ENCODE results near the gene WDR33.

Gene WDR33

GRCh38 chr2:127662937-127663565 is 147.9 kb downstream of the WDR33 start:
- Histone ChIP-seq H3K4me1 (ENCODE audit: control insufficient read depth, insufficient read depth, low read depth, low read length) (peaks cover 25% of the 10 kb centered on the region), H2BK5ac (ENCODE audit: low read depth, low read length, poor library complexity, severe bottlenecking) (no peak overlapping the region), H4K91ac (ENCODE audit: low read length) (peak overlapping the region; percentile 73), H3K4me2 (ENCODE audit: low read length, poor library complexity, severe bottlenecking) (no peak overlapping the region), H3K4me3 (ENCODE audit: insufficient read depth in 1 of 2, low read depth in 1 of 2, low read length in 2 of 2) (no peak overlapping the region), H3K9me3 (ENCODE audit: control insufficient read depth, low read length) (peaks cover 3% of the 10 kb centered on the region), H2BK12ac (ENCODE audit: low read length in 2 of 2) (peak overlapping the region; percentile 63 to 74), H3K14ac (ENCODE audit: low read length in 2 of 2) (peak overlapping the region in 1 of 2 experiments; percentile 85), H2AFZ (ENCODE audit: low read depth, low read length) (no peak overlapping the region), H2AK5ac (ENCODE audit: low read length, severe bottlenecking) (no peak overlapping the region), H4K8ac (ENCODE audit: low read length) (peak overlapping the region; percentile 78), H3K23ac (ENCODE audit: low read length in 2 of 2) (peak overlapping the region in 1 of 2 experiments; percentile 35), H2BK15ac (ENCODE audit: low read depth, poor library complexity, severe bottlenecking) (peak overlapping the region; percentile 32), H3K27me3 (ENCODE audit: control insufficient read depth in 1 of 2, insufficient read depth in 1 of 2, low read length in 2 of 2) (peaks cover 12 to 32% of the 10 kb centered on the region in 2 experiments), H3K79me1 (replicated peaks; ENCODE audit: low read length, poor library complexity, severe bottlenecking) (peaks cover 14% of the 10 kb centered on the region), H3K4ac (ENCODE audit: low read depth in 1 of 2, low read length in 2 of 2) (peak overlapping the region; percentile 15 to 17), H3K18ac (ENCODE audit: low read depth in 1 of 2, low read length in 2 of 2) (peak overlapping the region; percentile 5 to 76), H3K36me3 (ENCODE audit: control insufficient read depth in 1 of 2, insufficient read depth in 2 of 2, low read depth in 1 of 2, low read length in 2 of 2) (peaks cover 0 to 11% of the 10 kb centered on the region in 2 experiments), H3K27ac (ENCODE audit: low read length, poor library complexity, severe bottlenecking) (no peak overlapping the region), H2BK120ac (ENCODE audit: low read depth, low read length) (no peak overlapping the region), H3K9ac (ENCODE audit: low read length) (no peak overlapping the region)
- DNase-seq: no peak
- 86% methylated on average over 9 of the region's 9 CpGs for WGBS

GRCh38 chr2:127661949-127662510 is 148.9 kb downstream of the WDR33 start:
- no peak overlapping the region for H3K23ac ChIP-seq (ENCODE audit: low read length in 2 of 2)
- H3K9ac ChIP-seq (ENCODE audit: low read length): peak overlapping the region; percentile 45
- peak overlapping the region; percentile 9 to 76 for H2BK12ac ChIP-seq (ENCODE audit: low read length in 2 of 2)
- no peak overlapping the region for H3K4me3 ChIP-seq (ENCODE audit: insufficient read depth in 1 of 2, low read depth in 1 of 2, low read length in 2 of 2)
- H2AFZ ChIP-seq (ENCODE audit: low read depth, low read length): no peak overlapping the region
- peaks cover 12 to 32% of the 10 kb centered on the region in 2 experiments for H3K27me3 ChIP-seq (ENCODE audit: control insufficient read depth in 1 of 2, insufficient read depth in 1 of 2, low read length in 2 of 2)
- H3K18ac ChIP-seq (ENCODE audit: low read depth in 1 of 2, low read length in 2 of 2): peak overlapping the region; percentile 63 to 67
- 65% methylated on average over 9 of the region's 9 CpGs for WGBS
- peak overlapping the region; percentile 12 for H4K8ac ChIP-seq (ENCODE audit: low read length)
- H3K9me3 ChIP-seq (ENCODE audit: control insufficient read depth, low read length): no peaks in the 10 kb centered on the region
- no peak overlapping the region for H2BK120ac ChIP-seq (ENCODE audit: low read depth, low read length)
- no peak overlapping the region for H2AK5ac ChIP-seq (ENCODE audit: low read length, severe bottlenecking)
- DNase-seq: peak; percentile 38
- H3K36me3 ChIP-seq (ENCODE audit: control insufficient read depth in 1 of 2, insufficient read depth in 2 of 2, low read depth in 1 of 2, low read length in 2 of 2): peaks cover 0 to 15% of the 10 kb centered on the region in 2 experiments
- peak overlapping the region in 1 of 2 experiments; percentile 58 for H3K14ac ChIP-seq (ENCODE audit: low read length in 2 of 2)
- H3K27ac ChIP-seq (ENCODE audit: low read length, poor library complexity, severe bottlenecking): no peak overlapping the region
- no peak overlapping the region for H2BK15ac ChIP-seq (ENCODE audit: low read depth, poor library complexity, severe bottlenecking)
- H3K4ac ChIP-seq (ENCODE audit: low read depth in 1 of 2, low read length in 2 of 2): peak overlapping the region; percentile 57 to 70
- H3K4me2 ChIP-seq (ENCODE audit: low read length, poor library complexity, severe bottlenecking): no peak overlapping the region
- H2BK5ac ChIP-seq (ENCODE audit: low read depth, low read length, poor library complexity, severe bottlenecking): no peak overlapping the region
- peaks cover 14% of the 10 kb centered on the region for H3K79me1 ChIP-seq (replicated peaks; ENCODE audit: low read length, poor library complexity, severe bottlenecking)
- H4K91ac ChIP-seq (ENCODE audit: low read length): peak overlapping the region; percentile 75
- peaks cover 25% of the 10 kb centered on the region for H3K4me1 ChIP-seq (ENCODE audit: control insufficient read depth, insufficient read depth, low read depth, low read length)

GRCh38 chr2:127661072-127661649 is 149.8 kb downstream of the WDR33 start:
- no peak overlapping the region for H3K4me2 ChIP-seq (ENCODE audit: low read length, poor library complexity, severe bottlenecking)
- no peak overlapping the region for H3K23ac ChIP-seq (ENCODE audit: low read length in 2 of 2)
- no peak overlapping the region for H3K4me3 ChIP-seq (ENCODE audit: insufficient read depth in 1 of 2, low read depth in 1 of 2, low read length in 2 of 2)
- H3K36me3 ChIP-seq (ENCODE audit: control insufficient read depth in 1 of 2, insufficient read depth in 2 of 2, low read depth in 1 of 2, low read length in 2 of 2): peaks cover 0 to 19% of the 10 kb centered on the region in 2 experiments
- H2BK12ac ChIP-seq (ENCODE audit: low read length in 2 of 2): peak overlapping the region; percentile 51 to 78
- H4K8ac ChIP-seq (ENCODE audit: low read length): peak overlapping the region; percentile 57
- H2BK5ac ChIP-seq (ENCODE audit: low read depth, low read length, poor library complexity, severe bottlenecking): no peak overlapping the region
- peaks cover 16% of the 10 kb centered on the region for H3K79me1 ChIP-seq (replicated peaks; ENCODE audit: low read length, poor library complexity, severe bottlenecking)
- no peaks in the 10 kb centered on the region for H3K9me3 ChIP-seq (ENCODE audit: control insufficient read depth, low read length)
- peak overlapping the region; percentile 34 for H4K91ac ChIP-seq (ENCODE audit: low read length)
- H2AK5ac ChIP-seq (ENCODE audit: low read length, severe bottlenecking): no peak overlapping the region
- H3K27ac ChIP-seq (ENCODE audit: low read length, poor library complexity, severe bottlenecking): no peak overlapping the region
- peak; percentile 85 for DNase-seq
- 54% methylated on average over 14 of the region's 14 CpGs for WGBS
- peaks cover 25% of the 10 kb centered on the region for H3K4me1 ChIP-seq (ENCODE audit: control insufficient read depth, insufficient read depth, low read depth, low read length)
- peaks cover 12 to 26% of the 10 kb centered on the region in 2 experiments for H3K27me3 ChIP-seq (ENCODE audit: control insufficient read depth in 1 of 2, insufficient read depth in 1 of 2, low read length in 2 of 2)
- peak overlapping the region; percentile 58 to 63 for H3K18ac ChIP-seq (ENCODE audit: low read depth in 1 of 2, low read length in 2 of 2)
- H3K4ac ChIP-seq (ENCODE audit: low read depth in 1 of 2, low read length in 2 of 2): peak overlapping the region; percentile 19 to 24
- H2BK120ac ChIP-seq (ENCODE audit: low read depth, low read length): no peak overlapping the region
- H3K9ac ChIP-seq (ENCODE audit: low read length): peak overlapping the region; percentile 45
- H2AFZ ChIP-seq (ENCODE audit: low read depth, low read length): no peak overlapping the region
- no peak overlapping the region for H3K14ac ChIP-seq (ENCODE audit: low read length in 2 of 2)
- H2BK15ac ChIP-seq (ENCODE audit: low read depth, poor library complexity, severe bottlenecking): no peak overlapping the region

- Histone ChIP-seq H3K4me3 (ENCODE audit: insufficient read depth in 1 of 2, low read depth in 1 of 2, low read length in 2 of 2) (no peak overlapping the region), H2AFZ (ENCODE audit: low read depth, low read length) (no peak overlapping the region), H3K9me3 (ENCODE audit: control insufficient read depth, low read length) (no peaks in the 10 kb centered on the region), H2BK120ac (ENCODE audit: low read depth, low read length) (no peak overlapping the region), H3K23ac (ENCODE audit: low read length in 2 of 2) (no peak overlapping the region), H3K14ac (ENCODE audit: low read length in 2 of 2) (no peak overlapping the region), H4K91ac (ENCODE audit: low read length) (no peak overlapping the region), H2BK5ac (ENCODE audit: low read depth, low read length, poor library complexity, severe bottlenecking) (no peak overlapping the region), H3K79me1 (replicated peaks; ENCODE audit: low read length, poor library complexity, severe bottlenecking) (peaks cover 12% of the 10 kb centered on the region), H3K18ac (ENCODE audit: low read depth in 1 of 2, low read length in 2 of 2) (no peak overlapping the region), H2BK15ac (ENCODE audit: low read depth, poor library complexity, severe bottlenecking) (no peak overlapping the region), H3K4me2 (ENCODE audit: low read length, poor library complexity, severe bottlenecking) (no peak overlapping the region), H3K36me3 (ENCODE audit: control insufficient read depth in 1 of 2, insufficient read depth in 2 of 2, low read depth in 1 of 2, low read length in 2 of 2) (peaks cover 0 to 22% of the 10 kb centered on the region in 2 experiments), H3K4ac (ENCODE audit: low read depth in 1 of 2, low read length in 2 of 2) (peak overlapping the region in 1 of 2 experiments; percentile 25), H4K8ac (ENCODE audit: low read length) (no peak overlapping the region), H3K9ac (ENCODE audit: low read length) (no peak overlapping the region), H3K4me1 (ENCODE audit: control insufficient read depth, insufficient read depth, low read depth, low read length) (peaks cover 27% of the 10 kb centered on the region), H2BK12ac (ENCODE audit: low read length in 2 of 2) (peak overlapping the region in 1 of 2 experiments; percentile 28), H3K27ac (ENCODE audit: low read length, poor library complexity, severe bottlenecking) (no peak overlapping the region), H3K27me3 (ENCODE audit: control insufficient read depth in 1 of 2, insufficient read depth in 1 of 2, low read length in 2 of 2) (peaks cover 12 to 21% of the 10 kb centered on the region in 2 experiments), H2AK5ac (ENCODE audit: low read length, severe bottlenecking) (no peak overlapping the region)
- DNase-seq: no peak
- WGBS: 97% methylated on average over 10 of the region's 10 CpGs
Measured at GRCh38 chr2:127660291-127660578, 150.7 kb downstream of the WDR33 start.

Data from mesenchymal stem cell (in vitro differentiated cells and primary cell).